NT2/D1 (cell line): ENCODE measurements around the gene RNU7-1.

ENCODE experiments used
- SUZ12 ChIP-seq: IDR thresholded peaks from 2 replicates; pipeline ENCODE4 v1.6.1; 2011; ENCODE audit not compliant: insufficient read length, insufficient read depth; ENCODE audit errors: extremely low read depth
- YY1 ChIP-seq: IDR thresholded peaks from 2 replicates; pipeline ENCODE4 v1.6.1; 2011; ENCODE audit not compliant: insufficient read length, insufficient read depth
- ZNF274 ChIP-seq: IDR thresholded peaks from 2 replicates; pipeline ENCODE4 v1.6.1; 2011; ENCODE audit warnings: mild to moderate bottlenecking, low read depth, low read length

GRCh38 chr12:6952863-6953441, 9.3 kb downstream of the RNU7-1 start:
- TF ChIP-seq YY1: no peak
- no peak for TF ChIP-seq ZNF274
- no peak for TF ChIP-seq SUZ12
